GM23248 (cell line): ENCODE results near the gene MOB2.

ENCODE experiments used
- EZH2 ChIP-seq: fragments of 200-600 bp; sonication (generic); IDR thresholded peaks from 2 replicates; pipeline ENCODE4 v1.6.1; 2018; ENCODE audit warnings: antibody characterized with exemption, mild to moderate bottlenecking; ENCODE audit not compliant: insufficient read depth, poor library complexity, severe bottlenecking
- EZH2phosphoT487 ChIP-seq: fragments of 200-600 bp; sonication (generic); IDR thresholded peaks from 2 replicates; pipeline ENCODE4 v1.6.1; 2018; ENCODE audit warnings: antibody characterized with exemption, moderate library complexity, mild to moderate bottlenecking, low read depth; ENCODE audit not compliant: insufficient read depth

GRCh38 chr11:1462698-1462975 is 23.9 kb downstream of the MOB2 start:
- TF ChIP-seq EZH2 (no peak), EZH2phosphoT487 (no peak)
